ENCODE measurements around the gene MBNL1. TPM values are rescaled to one million over a fixed set of nuclear protein-coding genes. Genes with fewer than 3 reads are reported as not detected.
"Not testable (repeated sequence)": the region's sequence is repeated elsewhere in the genome, so short reads cannot be mapped to it uniquely, and the experiment has no call there.

MBNL1 gene
- total RNA-seq, 2 donors from 2014 or later, result 299 to 323 TPM

DNA sequence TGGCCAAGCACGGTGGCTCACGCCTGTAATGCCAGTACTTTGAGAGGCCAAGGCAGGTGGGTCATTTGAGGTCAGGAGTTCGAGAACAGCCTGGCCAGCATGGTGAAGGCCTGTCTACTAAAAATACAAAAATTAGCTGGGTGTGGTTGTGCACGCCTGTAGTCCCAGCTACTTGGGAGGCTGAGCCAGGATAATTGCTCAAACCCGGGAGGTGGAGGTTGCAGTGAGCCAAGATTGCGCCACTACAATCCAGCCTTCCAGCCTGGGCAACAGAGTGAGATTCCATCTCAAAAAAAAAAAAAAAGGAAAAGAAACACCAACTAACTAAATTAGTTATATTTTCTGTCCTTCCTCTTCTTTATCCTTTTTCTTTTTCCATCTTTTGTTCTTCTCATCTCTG, 68.6 kb downstream of the MBNL1 start:
- H3K9me3 Mint-ChIP-seq; H3K27me3 Mint-ChIP-seq (ENCODE audit: low read depth); ATAC-seq (replicated peaks in 1 of 2); H3K4me3 Mint-ChIP-seq; DNase-seq: not testable (repeated sequence)
- Mint-ChIP-seq H3K36me3 (ENCODE audit: insufficient read depth in 2 of 2) (peaks cover 4 to 17% of the 10 kb centered on the region in 2 donors), H3K27ac (peak overlapping the region; percentile 11), H3K4me1 (ENCODE audit: low read depth) (peaks cover 82% of the 10 kb centered on the region)

DNA sequence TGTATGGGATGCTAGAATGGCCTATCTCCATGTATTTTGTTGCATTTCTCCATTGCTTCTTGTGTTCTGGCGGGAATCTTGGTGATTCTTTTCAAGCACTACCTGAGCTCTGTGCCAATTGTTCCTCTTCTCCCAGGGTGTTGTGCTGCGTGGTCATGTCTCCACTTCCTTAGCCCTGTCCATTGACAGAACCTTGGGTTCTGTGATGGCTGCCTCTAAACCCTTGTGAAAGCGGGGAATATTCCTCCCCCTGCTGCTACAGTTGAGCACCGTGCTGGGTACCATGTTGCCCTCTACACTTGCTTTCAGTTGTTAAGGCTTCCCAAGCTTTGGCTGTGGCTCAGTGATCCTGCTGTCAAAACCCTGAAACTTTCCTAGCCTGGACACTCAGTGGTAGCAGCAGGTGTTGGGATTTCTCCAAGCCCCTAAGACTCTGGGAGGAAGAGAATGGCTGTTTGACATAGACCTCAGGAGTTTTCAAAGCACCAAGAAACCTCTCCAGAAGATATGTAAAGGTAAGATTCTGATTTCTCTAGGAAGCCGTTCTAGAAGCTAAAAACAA, 69.5 kb downstream of the MBNL1 start:
- Mint-ChIP-seq H3K27ac (peak overlapping the region; percentile 33), H3K4me3 (no peak overlapping the region), H3K36me3 (ENCODE audit: insufficient read depth in 2 of 2) (peaks cover 6 to 19% of the 10 kb centered on the region in 2 donors), H3K27me3 (ENCODE audit: low read depth) (no peaks in the 10 kb centered on the region), H3K4me1 (ENCODE audit: low read depth) (peaks cover 77% of the 10 kb centered on the region), H3K9me3 (no peaks in the 10 kb centered on the region)
- DNase-seq, result no peak
- ATAC-seq (replicated peaks in 1 of 2), result no peak

DNA sequence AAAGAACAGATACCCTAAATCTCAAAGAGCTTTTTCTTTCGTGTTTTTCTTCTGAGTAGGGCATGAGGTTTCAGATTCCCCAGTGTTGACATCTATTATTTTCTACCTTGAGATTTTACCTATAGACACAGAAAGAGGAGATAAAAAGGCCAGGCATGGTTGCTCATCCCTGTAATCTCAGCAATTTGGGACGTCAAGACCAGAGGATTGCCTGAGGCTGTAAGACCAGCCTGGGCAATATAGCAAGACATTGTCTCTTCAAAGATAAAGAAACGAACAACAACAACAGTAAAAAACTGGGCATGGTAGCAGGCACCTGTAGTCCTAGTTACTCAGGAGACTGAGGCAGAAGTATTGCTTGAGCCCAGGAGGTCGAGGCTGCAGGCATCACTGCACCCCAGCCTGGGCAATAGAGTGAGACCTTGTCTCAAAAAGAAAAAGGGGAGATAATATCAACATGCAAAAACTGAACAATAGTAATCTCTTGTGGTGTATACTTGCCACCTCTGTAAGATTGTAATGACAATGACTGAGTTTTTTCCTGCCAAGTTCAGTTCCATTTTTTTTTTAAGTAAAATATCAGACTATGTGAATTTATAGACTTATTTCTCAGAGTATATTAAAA, 71.3 kb downstream of the MBNL1 start:
- no peak for ATAC-seq (replicated peaks in 1 of 2)
- H3K4me1 Mint-ChIP-seq (ENCODE audit: low read depth), result peaks cover 65% of the 10 kb centered on the region
- H3K36me3 Mint-ChIP-seq (ENCODE audit: insufficient read depth in 2 of 2), result peaks cover 8 to 23% of the 10 kb centered on the region in 2 donors
- no peak for DNase-seq
- no peaks in the 10 kb centered on the region for H3K9me3 Mint-ChIP-seq
- no peaks in the 10 kb centered on the region for H3K27me3 Mint-ChIP-seq (ENCODE audit: low read depth)
- no peak overlapping the region for H3K4me3 Mint-ChIP-seq
- H3K27ac Mint-ChIP-seq, result peak overlapping the region; percentile 54

- H3K36me3 Mint-ChIP-seq (ENCODE audit: insufficient read depth in 2 of 2), result peaks cover 8 to 18% of the 10 kb centered on the region in 2 donors
- no peaks in the 10 kb centered on the region for H3K27me3 Mint-ChIP-seq (ENCODE audit: low read depth)
- ATAC-seq (replicated peaks in 1 of 2), result no peak
- peak overlapping the region in 1 of 2 donors; percentile 18 for H3K4me3 Mint-ChIP-seq
- H3K27ac Mint-ChIP-seq, result peak overlapping the region; percentile 78
- no peak for DNase-seq
- H3K9me3 Mint-ChIP-seq, result no peaks in the 10 kb centered on the region
- peaks cover 26% of the 10 kb centered on the region for H3K4me1 Mint-ChIP-seq (ENCODE audit: low read depth)
Measured at GRCh38 chr3:152345233-152345632, 76.5 kb downstream of the MBNL1 start.

- ATAC-seq (replicated peaks in 1 of 2) (no peak), DNase-seq (no peak)
- Mint-ChIP-seq H3K4me1 (ENCODE audit: low read depth) (peaks cover 30% of the 10 kb centered on the region), H3K27me3 (ENCODE audit: low read depth) (no peaks in the 10 kb centered on the region), H3K9me3 (no peaks in the 10 kb centered on the region), H3K4me3 (no peak overlapping the region), H3K36me3 (ENCODE audit: insufficient read depth in 2 of 2) (peaks cover 8 to 18% of the 10 kb centered on the region in 2 donors), H3K27ac (peak overlapping the region; percentile 39)
Measured at GRCh38 chr3:152346058-152346457, 77.3 kb downstream of the MBNL1 start.

DNA sequence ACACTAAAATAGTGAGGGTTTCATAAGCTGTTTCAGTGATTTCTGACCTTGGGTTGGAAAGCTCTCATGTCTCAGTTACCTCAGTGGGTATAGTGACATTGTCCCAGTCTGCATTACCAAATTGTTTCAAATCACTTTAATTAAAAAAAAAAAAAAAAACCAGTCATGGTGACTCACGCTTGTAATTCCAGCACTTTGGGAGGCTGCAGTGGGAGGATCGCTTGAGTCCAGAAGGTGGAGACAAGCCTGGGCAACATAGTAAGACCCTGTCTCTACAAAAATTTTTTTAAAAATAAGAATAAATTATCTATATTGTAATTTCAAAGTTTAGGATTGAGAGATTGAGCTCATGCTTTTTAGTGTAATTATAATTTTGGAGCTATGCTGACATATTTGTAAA, 78.0 kb downstream of the MBNL1 start:
- H3K4me1 Mint-ChIP-seq (ENCODE audit: low read depth), result peaks cover 29% of the 10 kb centered on the region
- no peaks in the 10 kb centered on the region for H3K27me3 Mint-ChIP-seq (ENCODE audit: low read depth)
- H3K9me3 Mint-ChIP-seq, result no peaks in the 10 kb centered on the region
- peaks cover 8 to 16% of the 10 kb centered on the region in 2 donors for H3K36me3 Mint-ChIP-seq (ENCODE audit: insufficient read depth in 2 of 2)
- ATAC-seq (replicated peaks in 1 of 2), result no peak
- H3K4me3 Mint-ChIP-seq, result no peak overlapping the region
- H3K27ac Mint-ChIP-seq, result no peak overlapping the region
- DNase-seq, result no peak

GRCh38 chr3:152348436-152349177, 79.9 kb downstream of the MBNL1 start:
- peaks cover 37% of the 10 kb centered on the region for H3K4me1 Mint-ChIP-seq (ENCODE audit: low read depth)
- no peaks in the 10 kb centered on the region for H3K9me3 Mint-ChIP-seq

DNA sequence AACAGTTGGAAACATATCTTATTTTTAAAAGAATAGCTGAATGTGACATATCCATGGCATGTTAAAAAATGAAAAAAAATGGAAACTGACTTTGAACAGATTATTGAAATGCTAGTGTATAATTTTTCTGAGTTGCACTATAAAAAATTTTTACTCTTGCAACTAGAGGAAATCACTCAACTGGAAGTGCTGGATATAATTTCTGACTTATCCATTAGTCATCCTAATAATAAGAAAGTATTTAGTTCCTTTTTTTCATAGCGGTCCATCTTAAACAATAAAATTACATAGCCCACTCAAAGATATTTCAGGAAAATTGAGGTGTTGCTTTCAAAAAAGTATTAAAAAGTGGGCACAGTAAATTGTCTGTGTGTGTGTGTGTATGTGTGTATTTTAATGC, 80.7 kb downstream of the MBNL1 start:
- ATAC-seq (replicated peaks in 1 of 2) (no peak), DNase-seq (no peak)
- H3K27ac Mint-ChIP-seq, result no peak overlapping the region
- no peaks in the 10 kb centered on the region for H3K9me3 Mint-ChIP-seq
- no peaks in the 10 kb centered on the region for H3K27me3 Mint-ChIP-seq (ENCODE audit: low read depth)
- peaks cover 9 to 10% of the 10 kb centered on the region in 2 donors for H3K36me3 Mint-ChIP-seq (ENCODE audit: insufficient read depth in 2 of 2)
- H3K4me3 Mint-ChIP-seq, result no peak overlapping the region
- peaks cover 44% of the 10 kb centered on the region for H3K4me1 Mint-ChIP-seq (ENCODE audit: low read depth)

More at GRCh38 chr3:152348436-152349177, 79.9 kb downstream of the MBNL1 start:
- Mint-ChIP-seq H3K27me3 (ENCODE audit: low read depth) (no peaks in the 10 kb centered on the region), H3K36me3 (ENCODE audit: insufficient read depth in 2 of 2) (peaks cover 7 to 13% of the 10 kb centered on the region in 2 donors), H3K27ac (no peak overlapping the region), H3K4me3 (no peak overlapping the region)
- DNase-seq (no peak), ATAC-seq (replicated peaks in 1 of 2) (no peak)

DNA sequence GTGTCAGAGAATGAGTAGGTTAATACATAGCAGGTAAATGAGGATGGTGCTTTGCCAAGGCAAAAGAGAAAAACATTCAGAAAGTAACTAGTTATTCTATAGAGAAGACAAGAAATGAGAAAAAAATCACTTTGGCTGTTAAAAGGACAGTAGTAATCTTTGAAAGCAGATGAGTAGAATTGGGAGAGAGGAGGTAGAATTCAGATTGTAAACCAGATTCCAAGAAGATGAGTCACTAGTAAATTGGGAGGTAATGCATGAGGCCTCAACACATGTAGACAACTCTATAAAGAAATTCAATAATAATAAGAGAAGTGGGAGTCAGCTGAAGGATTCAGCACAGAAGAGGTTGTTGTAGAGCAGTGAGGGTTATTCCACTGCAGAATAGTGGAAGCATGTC, 81.4 kb downstream of the MBNL1 start:
- no peaks in the 10 kb centered on the region for H3K27me3 Mint-ChIP-seq (ENCODE audit: low read depth)
- H3K4me1 Mint-ChIP-seq (ENCODE audit: low read depth), result peaks cover 37% of the 10 kb centered on the region
- peaks cover 7 to 10% of the 10 kb centered on the region in 2 donors for H3K36me3 Mint-ChIP-seq (ENCODE audit: insufficient read depth in 2 of 2)
- DNase-seq (no peak), ATAC-seq (replicated peaks in 1 of 2) (peak; percentile 4 to 23)
- H3K9me3 Mint-ChIP-seq, result no peaks in the 10 kb centered on the region
- no peak overlapping the region for H3K27ac Mint-ChIP-seq
- H3K4me3 Mint-ChIP-seq, result no peak overlapping the region

GRCh38 chr3:152350776-152351175, 82.0 kb downstream of the MBNL1 start:
- no peak for DNase-seq

DNA sequence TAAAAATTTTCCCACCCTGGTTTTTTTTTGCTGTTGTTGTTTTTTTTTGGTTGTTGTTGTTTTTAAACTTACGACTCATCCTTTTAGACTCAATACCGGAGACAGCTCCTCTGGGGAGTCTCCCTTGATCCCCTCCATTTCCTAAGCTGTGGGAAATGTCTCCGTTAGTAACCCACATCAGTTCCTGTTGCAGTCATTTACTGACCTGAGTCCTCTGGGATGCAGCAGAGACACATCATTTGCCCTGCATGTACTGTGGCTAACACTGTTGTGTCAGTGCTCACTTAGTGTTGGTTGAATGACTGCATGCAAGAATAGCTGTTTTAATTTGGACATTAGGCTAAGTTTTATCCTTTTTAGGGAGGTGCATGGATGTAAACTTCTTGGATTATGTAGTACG, 83.8 kb downstream of the MBNL1 start:
- DNase-seq (no peak), ATAC-seq (replicated peaks in 1 of 2) (peak in 1 of 2 donors; percentile 15)

More at GRCh38 chr3:152350776-152351175, 82.0 kb downstream of the MBNL1 start:
- H3K27me3 Mint-ChIP-seq (ENCODE audit: low read depth), result no peaks in the 10 kb centered on the region
- peaks cover 7 to 10% of the 10 kb centered on the region in 2 donors for H3K36me3 Mint-ChIP-seq (ENCODE audit: insufficient read depth in 2 of 2)
- no peak overlapping the region for H3K4me3 Mint-ChIP-seq
- H3K9me3 Mint-ChIP-seq, result no peaks in the 10 kb centered on the region
- peak; percentile 38 for ATAC-seq (replicated peaks in 1 of 2)
- peaks cover 41% of the 10 kb centered on the region for H3K4me1 Mint-ChIP-seq (ENCODE audit: low read depth)
- peak overlapping the region; percentile 67 for H3K27ac Mint-ChIP-seq

GRCh38 chr3:152353578-152353977, 84.8 kb downstream of the MBNL1 start:
- ATAC-seq (replicated peaks in 1 of 2) (no peak), DNase-seq (no peak)
- Mint-ChIP-seq H3K4me1 (ENCODE audit: low read depth) (peaks cover 65% of the 10 kb centered on the region), H3K4me3 (no peak overlapping the region), H3K27ac (peak overlapping the region; percentile 79), H3K27me3 (ENCODE audit: low read depth) (no peaks in the 10 kb centered on the region), H3K9me3 (no peaks in the 10 kb centered on the region), H3K36me3 (ENCODE audit: insufficient read depth in 2 of 2) (peaks cover 7 to 9% of the 10 kb centered on the region in 2 donors)

More for the DNA sequence above, 83.8 kb downstream of the MBNL1 start:
- peak overlapping the region; percentile 79 for H3K27ac Mint-ChIP-seq
- peaks cover 55% of the 10 kb centered on the region for H3K4me1 Mint-ChIP-seq (ENCODE audit: low read depth)
- H3K9me3 Mint-ChIP-seq, result no peaks in the 10 kb centered on the region
- peak overlapping the region; percentile 4 to 47 for H3K4me3 Mint-ChIP-seq
- H3K36me3 Mint-ChIP-seq (ENCODE audit: insufficient read depth in 2 of 2), result peaks cover 4 to 9% of the 10 kb centered on the region in 2 donors
- no peaks in the 10 kb centered on the region for H3K27me3 Mint-ChIP-seq (ENCODE audit: low read depth)
